ENCODE data around the gene SAPCD2.

The SAPCD2 gene

DNA sequence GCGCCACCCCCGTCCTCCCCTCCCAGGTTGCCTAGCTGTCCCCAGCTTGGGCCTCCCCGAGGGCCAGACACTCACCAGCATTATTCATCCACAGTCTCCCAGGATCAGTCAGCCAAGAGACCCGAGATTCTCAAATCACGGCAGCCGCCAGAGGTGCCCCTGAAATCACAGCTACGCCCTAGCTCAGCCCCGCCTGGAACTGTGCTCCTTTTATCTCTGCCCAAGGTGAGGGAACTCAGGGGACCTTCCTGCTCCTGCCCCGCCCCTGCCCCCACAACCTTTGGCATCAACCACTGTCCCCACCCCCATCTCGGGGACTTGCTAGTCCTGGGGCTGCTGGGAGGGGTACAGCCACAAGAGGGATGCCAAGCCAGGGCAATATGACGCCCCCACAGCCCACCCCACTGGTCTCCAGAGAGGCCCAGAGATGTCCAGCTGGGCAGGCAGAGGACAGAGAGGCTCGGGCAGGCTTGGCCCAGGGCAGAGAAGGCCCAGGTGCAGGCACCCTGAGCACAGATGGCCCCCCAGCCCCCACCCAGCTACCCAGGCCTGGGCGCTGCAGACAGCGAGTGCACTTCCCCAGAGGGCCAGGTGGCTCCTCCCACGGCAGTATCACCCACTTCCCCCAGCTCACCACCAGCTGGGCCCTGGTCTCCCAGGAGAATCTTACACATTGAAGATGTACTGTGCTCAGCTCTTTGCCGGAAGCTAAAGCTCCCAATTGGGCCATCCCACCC is 38.3 kb downstream of the SAPCD2 start, which contains the start of gene FUT7:
FUT7 (minus strand) TSS at position 185 of the 737 bp plus-strand sequence; CDS start at position 88, 97 bp downstream.
- no peaks in the 10 kb centered on the region for H3K9me3 Mint-ChIP-seq
- no peaks in the 10 kb centered on the region for H3K36me3 Mint-ChIP-seq (ENCODE audit: low read depth)
- peaks cover 57% of the 10 kb centered on the region for H3K4me1 Mint-ChIP-seq (ENCODE audit: low read depth)
- no peaks in the 10 kb centered on the region for H3K27me3 Mint-ChIP-seq
- peak within 1 kb of the TSS; percentile 72 for H3K27ac Mint-ChIP-seq
- peak; percentile 60 for DNase-seq
- peak within 1 kb of the TSS; percentile 47 for H3K4me3 Mint-ChIP-seq

DNA sequence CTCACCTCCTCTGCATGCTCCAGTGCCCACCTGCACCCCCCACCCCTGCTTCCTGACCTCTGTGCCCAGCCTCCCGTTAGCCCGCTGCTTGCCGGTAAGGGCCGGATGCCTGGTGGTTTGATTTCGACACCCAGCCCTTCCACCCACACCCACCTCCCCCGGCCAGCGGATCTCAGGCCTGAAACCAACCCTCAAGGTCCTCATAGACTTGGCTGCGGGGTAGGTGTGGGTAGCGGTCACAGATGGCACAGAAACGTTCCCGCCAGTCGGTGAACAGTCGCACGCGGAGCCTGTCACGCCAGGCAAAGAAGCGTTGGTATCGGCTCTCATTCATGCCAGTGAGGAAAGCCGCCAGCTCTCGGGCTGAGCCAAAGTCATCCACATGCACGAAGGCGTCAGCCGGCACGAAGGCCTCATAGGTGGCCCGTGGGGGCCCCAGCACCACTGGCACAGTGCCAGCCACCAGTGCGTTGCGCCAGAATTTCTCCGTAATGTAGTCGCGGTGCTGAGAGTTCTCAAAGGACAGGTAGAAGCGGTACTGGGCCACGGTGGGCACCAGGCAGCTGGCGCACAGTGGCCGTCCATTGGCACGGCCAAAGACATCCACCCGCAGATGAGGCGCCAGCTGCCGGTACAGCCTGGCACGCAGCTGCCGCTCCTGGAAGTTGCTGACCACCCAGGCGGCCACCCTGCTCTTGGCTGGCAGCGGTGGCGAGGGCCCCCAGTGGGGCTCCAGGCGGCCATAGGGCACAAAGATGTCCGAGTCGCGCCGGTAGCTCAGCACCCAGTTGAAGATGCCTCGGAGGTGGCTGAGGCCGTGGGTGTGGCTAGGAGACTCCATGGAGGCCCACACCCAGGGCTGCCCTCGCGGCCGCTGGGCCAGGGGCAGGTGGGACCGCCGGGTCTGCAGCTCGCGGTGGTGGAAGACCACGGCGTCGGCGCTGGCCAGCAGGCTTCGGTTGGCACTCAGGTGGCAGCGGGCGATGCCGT is 39.5 kb downstream of the SAPCD2 start:
- H3K9me3 Mint-ChIP-seq: no peaks in the 10 kb centered on the region
- peak overlapping the region; percentile 47 for H3K4me3 Mint-ChIP-seq
- H3K36me3 Mint-ChIP-seq (ENCODE audit: low read depth): no peaks in the 10 kb centered on the region
- peak; percentile 73 for DNase-seq
- H3K27ac Mint-ChIP-seq: peak overlapping the region; percentile 72
- H3K27me3 Mint-ChIP-seq: no peaks in the 10 kb centered on the region
- H3K4me1 Mint-ChIP-seq (ENCODE audit: low read depth): peaks cover 64% of the 10 kb centered on the region

DNA sequence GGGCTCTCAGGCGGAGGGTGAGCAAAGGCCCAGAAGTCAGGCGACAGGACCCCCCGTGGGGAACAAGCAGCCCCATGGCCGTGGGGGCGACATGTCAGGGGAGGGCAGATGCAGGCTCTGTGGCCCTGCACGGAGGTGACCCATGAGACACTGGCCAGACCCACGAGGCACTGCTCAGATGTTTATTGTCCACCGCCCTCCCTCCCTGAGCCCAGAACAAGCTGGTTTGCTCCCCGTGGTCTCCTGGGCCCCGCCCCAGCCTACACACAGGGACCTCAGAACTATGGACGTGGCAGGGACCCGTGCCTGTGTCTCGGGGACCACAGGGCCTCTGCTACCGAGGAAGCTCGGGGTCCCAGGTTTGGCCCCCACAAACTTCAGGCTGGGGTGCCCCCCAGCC is 40.4 kb downstream of the SAPCD2 start:
- DNase-seq: no peak
- Mint-ChIP-seq H3K4me1 (ENCODE audit: low read depth) (peaks cover 60% of the 10 kb centered on the region), H3K27ac (peak overlapping the region; percentile 72), H3K9me3 (no peaks in the 10 kb centered on the region), H3K27me3 (no peaks in the 10 kb centered on the region), H3K4me3 (peak overlapping the region; percentile 47), H3K36me3 (ENCODE audit: low read depth) (no peaks in the 10 kb centered on the region)

DNA sequence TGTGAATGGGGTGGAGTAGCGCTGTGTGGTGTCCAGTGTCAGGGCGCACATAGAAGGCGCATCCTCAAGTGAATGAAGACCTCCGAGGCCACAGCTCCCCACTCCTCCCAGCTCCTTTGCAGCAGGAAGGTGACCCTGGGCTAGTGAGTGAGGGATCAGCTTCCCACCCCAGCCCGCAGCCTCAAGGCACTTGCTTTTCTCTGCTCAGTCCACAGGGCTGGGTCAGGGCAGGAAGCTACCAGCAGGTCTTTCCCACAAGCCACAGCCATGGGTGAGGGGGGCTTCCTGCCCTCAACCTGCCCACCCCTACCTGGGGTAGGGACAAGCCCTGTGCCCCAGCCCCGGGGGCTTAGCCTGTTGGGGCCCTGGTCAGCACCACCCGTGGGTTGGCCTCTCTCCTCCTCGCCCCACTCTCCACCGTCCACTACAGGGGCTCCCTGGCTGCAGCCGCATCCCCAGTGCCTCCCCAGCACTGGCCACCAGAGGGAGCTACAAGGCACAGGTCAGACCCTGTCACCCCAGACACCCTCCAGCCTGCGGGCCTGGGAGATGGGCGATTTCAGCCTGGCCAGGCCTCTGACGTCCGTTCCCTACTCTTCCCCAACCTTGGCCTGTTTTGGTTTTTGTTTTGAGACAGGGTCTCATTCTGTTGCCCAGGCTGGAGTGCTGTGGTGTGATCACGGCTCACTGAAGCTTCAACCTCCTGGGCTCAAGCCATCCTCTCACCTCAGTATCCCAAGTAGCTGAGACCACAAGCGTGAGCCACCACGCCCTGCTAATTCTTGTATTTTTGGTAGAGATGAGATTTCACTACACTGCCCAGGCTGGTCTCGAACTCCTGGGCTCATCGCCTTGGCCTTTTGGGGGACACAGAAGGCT is 41.1 kb downstream of the SAPCD2 start:
- Mint-ChIP-seq H3K27me3 (no peaks in the 10 kb centered on the region), H3K9me3 (no peaks in the 10 kb centered on the region), H3K27ac (peak overlapping the region; percentile 68), H3K4me1 (ENCODE audit: low read depth) (peaks cover 53% of the 10 kb centered on the region), H3K36me3 (ENCODE audit: low read depth) (no peaks in the 10 kb centered on the region), H3K4me3 (peak overlapping the region; percentile 61)
- peak; percentile 87 for DNase-seq

DNA sequence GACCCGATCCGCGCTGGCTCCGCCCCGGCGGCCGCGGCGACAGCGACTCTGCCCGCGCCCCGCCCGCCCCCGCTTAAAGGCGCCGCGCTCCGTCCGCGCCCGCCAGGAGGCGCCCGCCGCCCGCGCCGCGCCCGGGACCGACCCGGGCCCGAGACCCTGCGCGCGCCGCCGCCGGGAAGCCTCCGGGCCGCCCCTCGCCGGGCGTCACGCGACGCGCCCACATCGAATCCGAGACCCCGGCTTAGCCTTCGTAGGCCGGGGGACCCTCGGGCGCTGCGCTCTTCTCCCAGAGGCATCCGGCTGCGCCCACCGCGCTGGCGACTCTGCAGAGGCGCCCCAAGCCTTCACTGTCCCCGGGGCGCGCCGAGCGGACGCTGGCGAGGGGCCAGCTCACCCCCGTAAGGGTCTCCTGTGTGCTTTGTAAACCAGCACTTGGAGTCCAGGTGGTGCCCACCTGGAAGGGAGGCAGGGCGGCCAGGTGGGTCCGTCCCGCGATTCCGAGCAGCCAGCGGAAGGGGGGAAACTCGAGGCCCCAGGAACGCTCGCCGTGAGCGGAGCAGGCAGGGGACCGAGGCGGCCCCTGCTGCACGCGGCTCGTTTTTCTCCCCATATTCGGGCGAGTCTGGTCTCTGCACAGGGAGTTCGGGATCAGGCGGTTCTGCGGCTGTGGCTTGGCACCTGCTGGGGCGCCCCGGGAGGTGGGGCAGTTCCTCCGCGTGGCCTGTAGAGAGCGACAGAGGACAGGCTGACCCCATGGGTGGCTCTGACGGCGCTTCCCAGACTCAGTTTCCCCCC is 41.9 kb downstream of the SAPCD2 start:
- H3K36me3 Mint-ChIP-seq (ENCODE audit: low read depth): no peaks in the 10 kb centered on the region
- H3K27me3 Mint-ChIP-seq: no peaks in the 10 kb centered on the region
- peaks cover 48% of the 10 kb centered on the region for H3K4me1 Mint-ChIP-seq (ENCODE audit: low read depth)
- no peaks in the 10 kb centered on the region for H3K9me3 Mint-ChIP-seq
- peak overlapping the region; percentile 22 for H3K27ac Mint-ChIP-seq
- peak; percentile 82 for DNase-seq
- peak overlapping the region; percentile 61 for H3K4me3 Mint-ChIP-seq

DNA sequence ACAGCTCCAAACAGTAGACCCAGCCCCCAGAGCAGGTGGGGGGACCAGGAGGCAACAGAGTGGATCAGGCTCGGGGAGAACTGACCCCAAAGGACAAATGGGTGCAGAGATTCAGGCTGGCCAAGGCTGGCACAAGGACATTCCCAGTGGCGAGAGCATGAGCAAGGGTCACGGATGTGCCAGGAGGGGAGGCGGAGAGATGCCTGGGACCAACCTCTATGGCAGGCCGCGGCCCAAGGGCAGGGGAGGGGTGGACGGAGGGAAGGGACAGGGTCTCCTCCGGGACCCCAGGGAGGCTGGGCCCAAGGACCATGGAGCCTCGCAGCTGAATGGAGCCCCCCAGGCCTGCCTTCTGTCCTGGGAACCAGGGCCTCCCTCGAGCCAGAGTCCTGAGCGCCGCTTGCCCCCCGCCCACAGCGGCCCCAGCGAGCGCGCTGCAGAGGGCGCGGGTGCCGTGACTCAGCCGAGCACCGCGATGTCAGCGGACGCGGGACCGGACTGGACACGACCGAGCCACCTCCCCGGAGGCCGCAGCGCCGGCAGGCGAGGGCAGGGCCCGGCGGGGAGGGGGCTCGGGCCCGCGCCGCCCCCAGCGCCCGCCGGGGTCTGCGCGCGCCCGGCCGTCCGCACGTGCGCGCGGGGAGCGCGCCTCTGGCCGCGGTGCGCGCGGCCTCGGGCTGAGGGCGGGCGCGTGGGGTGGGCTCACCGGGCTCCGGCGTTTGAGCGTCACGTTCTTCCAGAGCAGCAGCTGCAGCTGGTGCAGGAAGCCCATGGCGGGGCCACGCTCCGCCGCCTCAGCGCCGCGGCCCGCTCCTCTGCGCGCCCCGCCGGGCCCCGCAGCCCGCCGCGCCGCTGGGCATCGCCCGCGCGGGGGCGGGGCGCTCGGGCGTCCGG is 42.7 kb downstream of the SAPCD2 start, which contains the start of gene ABCA2:
ABCA2 (minus strand) TSS at position 869 of the 894 bp plus-strand sequence; CDS start at position 772, 97 bp downstream.
- Mint-ChIP-seq H3K4me1 (ENCODE audit: low read depth) (peaks cover 45% of the 10 kb centered on the region), H3K9me3 (no peaks in the 10 kb centered on the region), H3K36me3 (ENCODE audit: low read depth) (no peaks in the 10 kb centered on the region), H3K27ac (peak within 1 kb of the TSS; percentile 74), H3K4me3 (peak within 1 kb of the TSS; percentile 71), H3K27me3 (no peaks in the 10 kb centered on the region)
- peak; percentile 45 for DNase-seq

DNA sequence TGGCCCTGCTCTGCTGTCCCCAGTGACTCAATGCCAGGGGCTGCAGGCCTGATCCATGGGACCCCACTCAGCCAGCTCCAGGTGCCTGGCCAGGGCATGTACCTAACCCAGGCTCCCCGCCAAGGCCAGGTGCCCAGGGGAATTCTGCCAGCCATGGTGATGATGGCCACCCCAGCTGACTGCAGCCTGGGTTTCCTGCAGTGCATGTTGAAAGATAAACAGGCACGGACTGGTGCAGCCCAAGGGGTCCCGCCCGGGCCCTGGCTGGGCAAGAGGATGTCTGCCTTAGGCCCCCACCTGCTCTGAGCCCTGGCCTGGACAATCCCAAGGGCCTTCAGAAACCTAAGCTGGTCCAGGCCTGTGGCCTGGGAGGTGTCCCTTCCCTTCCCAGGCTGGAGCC is 43.5 kb downstream of the SAPCD2 start:
- Mint-ChIP-seq H3K9me3 (no peaks in the 10 kb centered on the region), H3K4me3 (peak overlapping the region; percentile 71), H3K27ac (no peak overlapping the region), H3K27me3 (no peaks in the 10 kb centered on the region), H3K36me3 (ENCODE audit: low read depth) (no peaks in the 10 kb centered on the region), H3K4me1 (ENCODE audit: low read depth) (peaks cover 39% of the 10 kb centered on the region)
- peak; percentile 41 for DNase-seq

DNA sequence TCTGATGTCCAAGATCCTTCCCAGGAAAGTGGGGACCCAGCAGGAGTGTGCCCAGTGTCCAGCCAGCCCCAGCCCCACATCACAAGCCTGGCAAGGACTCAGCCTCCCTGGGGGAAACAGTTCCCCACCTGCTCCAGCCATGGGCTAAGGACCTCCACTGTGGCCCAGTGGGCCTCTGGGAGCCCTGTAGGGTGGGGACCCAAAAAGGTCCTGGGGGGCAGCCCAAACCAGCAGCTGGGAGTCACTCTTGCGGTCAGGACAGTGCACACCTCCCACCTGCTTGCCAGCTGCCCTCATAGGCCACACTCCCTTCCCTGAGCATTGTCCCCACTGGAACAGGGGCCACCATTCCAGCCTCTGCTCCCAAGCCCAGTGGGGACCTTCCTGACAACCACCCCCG is 44.0 kb downstream of the SAPCD2 start:
- no peaks in the 10 kb centered on the region for H3K36me3 Mint-ChIP-seq (ENCODE audit: low read depth)
- H3K4me3 Mint-ChIP-seq: no peak overlapping the region
- H3K27me3 Mint-ChIP-seq: no peaks in the 10 kb centered on the region
- no peak for DNase-seq
- H3K9me3 Mint-ChIP-seq: no peaks in the 10 kb centered on the region
- no peak overlapping the region for H3K27ac Mint-ChIP-seq
- H3K4me1 Mint-ChIP-seq (ENCODE audit: low read depth): peaks cover 36% of the 10 kb centered on the region

DNA sequence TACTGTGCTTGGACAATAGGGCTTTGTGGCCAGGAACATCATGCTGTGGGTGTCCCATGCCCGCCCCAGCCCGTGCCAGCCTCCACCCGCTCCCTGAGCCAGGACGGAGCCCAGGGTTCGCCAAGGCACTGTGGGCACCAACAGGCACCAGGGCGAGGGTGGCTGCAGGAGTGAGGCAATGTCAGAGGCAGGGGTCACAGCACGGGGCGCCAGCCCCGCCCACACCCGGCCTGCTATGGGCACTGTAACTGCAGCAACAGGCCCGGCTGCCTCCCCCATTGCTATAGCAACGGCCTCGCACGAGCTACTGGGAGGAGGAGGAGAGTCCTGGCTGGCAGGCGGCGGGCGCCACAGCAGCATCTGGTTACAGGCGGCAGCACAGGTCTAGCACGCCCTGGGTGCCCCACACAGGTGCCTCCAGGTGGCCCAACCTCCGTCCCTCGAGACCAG is 44.8 kb downstream of the SAPCD2 start:
- DNase-seq: no peak
- no peak overlapping the region for H3K4me3 Mint-ChIP-seq
- H3K9me3 Mint-ChIP-seq: no peaks in the 10 kb centered on the region
- H3K36me3 Mint-ChIP-seq (ENCODE audit: low read depth): no peaks in the 10 kb centered on the region
- peaks cover 31% of the 10 kb centered on the region for H3K4me1 Mint-ChIP-seq (ENCODE audit: low read depth)
- no peaks in the 10 kb centered on the region for H3K27me3 Mint-ChIP-seq
- H3K27ac Mint-ChIP-seq: no peak overlapping the region

DNA sequence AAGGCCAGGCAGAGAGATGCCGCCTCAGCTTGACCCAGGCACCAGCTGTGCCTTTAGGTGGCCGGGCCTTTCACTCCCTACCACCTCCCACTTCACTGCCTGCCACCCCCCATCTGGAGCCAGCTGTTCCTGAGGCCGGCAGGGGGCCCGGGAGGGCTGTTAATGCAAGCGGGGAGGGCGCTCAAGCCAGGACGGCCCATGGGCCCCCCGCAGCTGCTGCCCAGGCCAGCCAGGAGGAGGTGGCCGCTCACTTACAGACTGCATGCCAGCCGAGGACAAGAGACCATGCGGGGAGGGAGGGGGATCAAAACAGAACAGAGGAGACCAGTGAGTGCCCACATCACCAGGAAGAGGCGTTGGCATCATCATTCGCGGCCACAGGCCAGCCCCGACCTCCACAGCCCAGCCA is 46.8 kb downstream of the SAPCD2 start:
- Mint-ChIP-seq H3K36me3 (ENCODE audit: low read depth) (no peaks in the 10 kb centered on the region), H3K27ac (no peak overlapping the region), H3K4me1 (ENCODE audit: low read depth) (peaks cover 11% of the 10 kb centered on the region), H3K4me3 (no peak overlapping the region), H3K9me3 (no peaks in the 10 kb centered on the region), H3K27me3 (no peaks in the 10 kb centered on the region)
- DNase-seq: no peak

DNA sequence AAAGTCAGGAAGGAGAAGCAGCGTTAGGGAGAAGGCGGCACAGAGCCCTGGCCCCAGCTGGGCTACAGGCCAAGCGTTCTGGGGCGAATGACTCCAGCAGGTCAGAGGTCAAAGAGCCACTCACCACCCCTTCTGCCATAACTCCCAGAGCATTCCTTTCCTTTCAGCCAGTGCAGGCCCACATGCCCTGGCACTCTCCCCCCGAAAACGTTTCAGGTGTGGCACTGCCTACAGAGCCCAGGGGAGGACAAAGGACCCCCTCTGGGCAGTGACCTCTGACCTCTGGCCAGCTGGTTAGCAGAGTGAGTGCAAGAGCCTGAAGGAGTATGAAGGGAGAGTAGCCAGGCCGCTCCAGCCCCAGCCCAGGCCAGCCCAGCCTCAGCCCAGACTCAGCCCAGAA is 47.2 kb downstream of the SAPCD2 start:
- H3K4me1 Mint-ChIP-seq (ENCODE audit: low read depth): peaks cover 10% of the 10 kb centered on the region
- DNase-seq: no peak
- no peak overlapping the region for H3K27ac Mint-ChIP-seq
- no peaks in the 10 kb centered on the region for H3K9me3 Mint-ChIP-seq
- no peak overlapping the region for H3K4me3 Mint-ChIP-seq
- H3K27me3 Mint-ChIP-seq: no peaks in the 10 kb centered on the region
- H3K36me3 Mint-ChIP-seq (ENCODE audit: low read depth): no peaks in the 10 kb centered on the region

DNA sequence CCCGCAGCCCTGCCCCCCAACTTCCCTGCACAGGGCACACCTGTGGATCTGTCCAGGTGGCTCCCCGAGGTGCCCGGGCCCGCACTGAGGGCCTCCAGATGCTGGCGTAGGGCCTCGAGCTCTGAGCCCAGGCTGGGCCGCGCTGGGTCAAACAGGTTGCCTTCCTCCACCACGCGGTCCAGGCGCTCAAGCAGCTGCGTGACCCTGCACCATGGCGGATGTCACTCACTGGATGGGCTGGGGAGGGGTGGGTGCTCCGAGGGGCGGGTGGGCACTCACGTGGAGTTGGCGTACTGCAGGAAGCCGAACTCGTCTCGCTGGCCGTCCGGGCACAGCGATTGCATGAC is 47.7 kb downstream of the SAPCD2 start:
- no peaks in the 10 kb centered on the region for H3K27me3 Mint-ChIP-seq
- no peak overlapping the region for H3K27ac Mint-ChIP-seq
- H3K36me3 Mint-ChIP-seq (ENCODE audit: low read depth): no peaks in the 10 kb centered on the region
- no peak for DNase-seq
- H3K4me1 Mint-ChIP-seq (ENCODE audit: low read depth): peaks cover 10% of the 10 kb centered on the region
- H3K9me3 Mint-ChIP-seq: no peaks in the 10 kb centered on the region
- H3K4me3 Mint-ChIP-seq: no peak overlapping the region
